ENCODE data around the gene USP17L30. TPM values are rescaled to one million over a fixed set of nuclear protein-coding genes. Genes with fewer than 3 reads are reported as not detected.
A peak's percentile ranks its signal among the peaks of the same experiment; 100 is the strongest.
"Not testable (repeated sequence)": the region's sequence is repeated elsewhere in the genome, so short reads cannot be mapped to it uniquely, and the experiment has no call there.

USP17L30 gene, protein sequence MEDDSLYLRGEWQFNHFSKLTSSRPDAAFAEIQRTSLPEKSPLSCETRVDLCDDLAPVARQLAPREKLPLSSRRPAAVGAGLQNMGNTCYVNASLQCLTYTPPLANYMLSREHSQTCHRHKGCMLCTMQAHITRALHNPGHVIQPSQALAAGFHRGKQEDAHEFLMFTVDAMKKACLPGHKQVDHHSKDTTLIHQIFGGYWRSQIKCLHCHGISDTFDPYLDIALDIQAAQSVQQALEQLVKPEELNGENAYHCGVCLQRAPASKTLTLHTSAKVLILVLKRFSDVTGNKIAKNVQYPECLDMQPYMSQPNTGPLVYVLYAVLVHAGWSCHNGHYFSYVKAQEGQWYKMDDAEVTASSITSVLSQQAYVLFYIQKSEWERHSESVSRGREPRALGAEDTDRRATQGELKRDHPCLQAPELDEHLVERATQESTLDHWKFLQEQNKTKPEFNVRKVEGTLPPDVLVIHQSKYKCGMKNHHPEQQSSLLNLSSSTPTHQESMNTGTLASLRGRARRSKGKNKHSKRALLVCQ
- not detected in 2 replicates for total RNA-seq (2014; rRNA removed; shearing (Covaris generic))

DNA sequence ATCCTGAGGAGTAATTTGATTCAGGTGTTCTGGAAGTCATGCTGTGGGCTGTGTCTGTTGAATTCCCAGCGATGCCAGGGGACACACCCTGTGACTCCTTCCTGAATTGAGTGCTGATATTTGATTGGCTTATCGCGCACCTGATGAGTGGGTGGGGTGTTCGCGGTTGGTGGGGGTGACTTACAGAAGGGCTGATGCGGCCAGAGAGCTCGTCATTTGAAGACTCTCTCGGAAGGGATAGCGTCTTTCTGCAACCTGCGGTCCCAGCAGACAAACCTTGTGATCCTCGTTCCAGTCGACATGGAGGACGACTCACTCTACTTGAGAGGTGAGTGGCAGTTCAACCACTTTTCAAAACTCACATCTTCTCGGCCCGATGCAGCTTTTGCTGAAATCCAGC lies at the start of gene USP17L30:
Gene USP17L30, plus strand, starts transcription at position 301 of the 400 bp plus-strand sequence. Its CDS starts 0 bp downstream, at position 301.
- not testable (repeated sequence) for DNase-seq; H3K36me3 ChIP-seq; H3K27ac ChIP-seq; H3K4me3 ChIP-seq; H3K27me3 ChIP-seq; H3K4me1 ChIP-seq; H3K9me3 ChIP-seq (replicated peaks)

DNA sequence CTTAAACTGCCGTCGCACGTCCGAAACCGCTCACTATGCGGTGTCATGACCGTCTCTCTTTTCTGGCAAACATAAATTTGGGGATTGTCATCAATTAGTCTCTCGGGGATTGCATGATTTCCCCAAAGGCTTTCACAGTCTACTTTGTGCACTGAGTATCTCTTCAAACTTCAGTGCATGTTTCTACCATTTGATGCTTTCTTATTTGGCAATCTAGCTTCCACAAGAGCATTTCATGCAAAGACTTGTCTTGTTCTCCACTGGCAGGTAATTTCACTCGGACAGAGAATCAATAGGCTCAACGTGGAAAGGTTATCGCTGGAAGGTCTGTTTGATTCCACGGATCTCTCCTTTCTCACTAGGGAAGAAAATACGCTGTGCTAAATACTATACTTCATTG lies 38.7 kb upstream of the USP17L30 start:
- H3K9me3 ChIP-seq (replicated peaks); H3K4me3 ChIP-seq; H3K27me3 ChIP-seq; H3K27ac ChIP-seq; H3K36me3 ChIP-seq; DNase-seq; H3K4me1 ChIP-seq: not testable (repeated sequence)

DNA sequence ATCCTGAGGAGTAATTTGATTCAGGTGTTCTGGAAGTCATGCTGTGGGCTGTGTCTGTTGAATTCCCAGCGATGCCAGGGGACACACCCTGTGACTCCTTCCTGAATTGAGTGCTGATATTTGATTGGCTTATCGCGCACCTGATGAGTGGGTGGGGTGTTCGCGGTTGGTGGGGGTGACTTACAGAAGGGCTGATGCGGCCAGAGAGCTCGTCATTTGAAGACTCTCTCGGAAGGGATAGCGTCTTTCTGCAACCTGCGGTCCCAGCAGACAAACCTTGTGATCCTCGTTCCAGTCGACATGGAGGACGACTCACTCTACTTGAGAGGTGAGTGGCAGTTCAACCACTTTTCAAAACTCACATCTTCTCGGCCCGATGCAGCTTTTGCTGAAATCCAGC lies 38.1 kb upstream of the USP17L30 start, which contains the start of gene USP17L24:
Gene USP17L24, plus strand, starts transcription at position 301 of the 400 bp plus-strand sequence. Its CDS starts 0 bp downstream, at position 301.
- H3K27ac ChIP-seq; H3K9me3 ChIP-seq (replicated peaks); H3K4me3 ChIP-seq; H3K4me1 ChIP-seq; H3K36me3 ChIP-seq; DNase-seq; H3K27me3 ChIP-seq: not testable (repeated sequence)

DNA sequence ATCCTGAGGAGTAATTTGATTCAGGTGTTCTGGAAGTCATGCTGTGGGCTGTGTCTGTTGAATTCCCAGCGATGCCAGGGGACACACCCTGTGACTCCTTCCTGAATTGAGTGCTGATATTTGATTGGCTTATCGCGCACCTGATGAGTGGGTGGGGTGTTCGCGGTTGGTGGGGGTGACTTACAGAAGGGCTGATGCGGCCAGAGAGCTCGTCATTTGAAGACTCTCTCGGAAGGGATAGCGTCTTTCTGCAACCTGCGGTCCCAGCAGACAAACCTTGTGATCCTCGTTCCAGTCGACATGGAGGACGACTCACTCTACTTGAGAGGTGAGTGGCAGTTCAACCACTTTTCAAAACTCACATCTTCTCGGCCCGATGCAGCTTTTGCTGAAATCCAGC lies 33.3 kb upstream of the USP17L30 start, which contains the start of gene USP17L25:
Gene USP17L25, plus strand, starts transcription at position 301 of the 400 bp plus-strand sequence. Its CDS starts 0 bp downstream, at position 301.
- H3K9me3 ChIP-seq (replicated peaks); DNase-seq; H3K27ac ChIP-seq; H3K36me3 ChIP-seq; H3K4me1 ChIP-seq; H3K4me3 ChIP-seq; H3K27me3 ChIP-seq: not testable (repeated sequence)

DNA sequence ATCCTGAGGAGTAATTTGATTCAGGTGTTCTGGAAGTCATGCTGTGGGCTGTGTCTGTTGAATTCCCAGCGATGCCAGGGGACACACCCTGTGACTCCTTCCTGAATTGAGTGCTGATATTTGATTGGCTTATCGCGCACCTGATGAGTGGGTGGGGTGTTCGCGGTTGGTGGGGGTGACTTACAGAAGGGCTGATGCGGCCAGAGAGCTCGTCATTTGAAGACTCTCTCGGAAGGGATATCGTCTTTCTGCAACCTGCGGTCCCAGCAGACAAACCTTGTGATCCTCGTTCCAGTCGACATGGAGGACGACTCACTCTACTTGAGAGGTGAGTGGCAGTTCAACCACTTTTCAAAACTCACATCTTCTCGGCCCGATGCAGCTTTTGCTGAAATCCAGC lies 28.6 kb upstream of the USP17L30 start, which contains the start of gene USP17L26:
Gene USP17L26, plus strand, starts transcription at position 301 of the 400 bp plus-strand sequence. Its CDS starts 0 bp downstream, at position 301.
- not testable (repeated sequence) for H3K4me3 ChIP-seq; H3K27me3 ChIP-seq; H3K36me3 ChIP-seq; H3K9me3 ChIP-seq (replicated peaks); H3K4me1 ChIP-seq; DNase-seq; H3K27ac ChIP-seq

DNA sequence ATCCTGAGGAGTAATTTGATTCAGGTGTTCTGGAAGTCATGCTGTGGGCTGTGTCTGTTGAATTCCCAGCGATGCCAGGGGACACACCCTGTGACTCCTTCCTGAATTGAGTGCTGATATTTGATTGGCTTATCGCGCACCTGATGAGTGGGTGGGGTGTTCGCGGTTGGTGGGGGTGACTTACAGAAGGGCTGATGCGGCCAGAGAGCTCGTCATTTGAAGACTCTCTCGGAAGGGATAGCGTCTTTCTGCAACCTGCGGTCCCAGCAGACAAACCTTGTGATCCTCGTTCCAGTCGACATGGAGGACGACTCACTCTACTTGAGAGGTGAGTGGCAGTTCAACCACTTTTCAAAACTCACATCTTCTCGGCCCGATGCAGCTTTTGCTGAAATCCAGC lies 23.8 kb upstream of the USP17L30 start, which contains the start of gene USP17L5:
Gene USP17L5, plus strand, starts transcription at position 301 of the 400 bp plus-strand sequence. Its CDS starts 0 bp downstream, at position 301.
- H3K9me3 ChIP-seq (replicated peaks); H3K36me3 ChIP-seq; H3K27ac ChIP-seq; H3K27me3 ChIP-seq; DNase-seq; H3K4me3 ChIP-seq; H3K4me1 ChIP-seq: not testable (repeated sequence)

DNA sequence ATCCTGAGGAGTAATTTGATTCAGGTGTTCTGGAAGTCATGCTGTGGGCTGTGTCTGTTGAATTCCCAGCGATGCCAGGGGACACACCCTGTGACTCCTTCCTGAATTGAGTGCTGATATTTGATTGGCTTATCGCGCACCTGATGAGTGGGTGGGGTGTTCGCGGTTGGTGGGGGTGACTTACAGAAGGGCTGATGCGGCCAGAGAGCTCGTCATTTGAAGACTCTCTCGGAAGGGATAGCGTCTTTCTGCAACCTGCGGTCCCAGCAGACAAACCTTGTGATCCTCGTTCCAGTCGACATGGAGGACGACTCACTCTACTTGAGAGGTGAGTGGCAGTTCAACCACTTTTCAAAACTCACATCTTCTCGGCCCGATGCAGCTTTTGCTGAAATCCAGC lies 19.1 kb upstream of the USP17L30 start, which contains the start of gene USP17L27:
Gene USP17L27, plus strand, starts transcription at position 301 of the 400 bp plus-strand sequence. Its CDS starts 0 bp downstream, at position 301.
- not testable (repeated sequence) for H3K27me3 ChIP-seq; H3K27ac ChIP-seq; H3K36me3 ChIP-seq; DNase-seq; H3K9me3 ChIP-seq (replicated peaks); H3K4me1 ChIP-seq; H3K4me3 ChIP-seq

DNA sequence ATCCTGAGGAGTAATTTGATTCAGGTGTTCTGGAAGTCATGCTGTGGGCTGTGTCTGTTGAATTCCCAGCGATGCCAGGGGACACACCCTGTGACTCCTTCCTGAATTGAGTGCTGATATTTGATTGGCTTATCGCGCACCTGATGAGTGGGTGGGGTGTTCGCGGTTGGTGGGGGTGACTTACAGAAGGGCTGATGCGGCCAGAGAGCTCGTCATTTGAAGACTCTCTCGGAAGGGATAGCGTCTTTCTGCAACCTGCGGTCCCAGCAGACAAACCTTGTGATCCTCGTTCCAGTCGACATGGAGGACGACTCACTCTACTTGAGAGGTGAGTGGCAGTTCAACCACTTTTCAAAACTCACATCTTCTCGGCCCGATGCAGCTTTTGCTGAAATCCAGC lies 14.3 kb upstream of the USP17L30 start, which contains the start of gene USP17L28:
Gene USP17L28, plus strand, starts transcription at position 301 of the 400 bp plus-strand sequence. Its CDS starts 0 bp downstream, at position 301.
- H3K27me3 ChIP-seq; H3K4me3 ChIP-seq; DNase-seq; H3K36me3 ChIP-seq; H3K4me1 ChIP-seq; H3K27ac ChIP-seq; H3K9me3 ChIP-seq (replicated peaks): not testable (repeated sequence)

DNA sequence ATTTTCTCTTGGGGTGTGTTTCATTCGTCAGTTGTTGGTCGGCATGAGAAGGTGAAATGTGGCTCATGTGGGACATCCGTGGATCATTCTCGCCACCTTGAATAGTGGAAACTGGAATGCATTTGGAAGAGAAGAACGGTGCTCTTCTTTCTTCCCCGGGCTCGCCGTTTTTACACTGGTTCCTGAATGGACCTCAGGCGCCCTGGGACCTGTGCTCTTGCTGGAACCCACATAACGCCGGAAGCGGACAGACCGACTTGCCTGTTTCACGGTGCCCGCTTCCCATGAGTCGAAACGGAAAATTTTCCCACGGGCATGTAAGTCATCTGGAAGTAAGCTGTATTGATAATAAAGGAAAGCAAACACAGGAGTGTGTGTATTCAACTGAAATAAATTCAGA lies 12.1 kb upstream of the USP17L30 start:
- not testable (repeated sequence) for DNase-seq; H3K36me3 ChIP-seq; H3K27ac ChIP-seq; H3K9me3 ChIP-seq (replicated peaks); H3K4me1 ChIP-seq; H3K4me3 ChIP-seq; H3K27me3 ChIP-seq

DNA sequence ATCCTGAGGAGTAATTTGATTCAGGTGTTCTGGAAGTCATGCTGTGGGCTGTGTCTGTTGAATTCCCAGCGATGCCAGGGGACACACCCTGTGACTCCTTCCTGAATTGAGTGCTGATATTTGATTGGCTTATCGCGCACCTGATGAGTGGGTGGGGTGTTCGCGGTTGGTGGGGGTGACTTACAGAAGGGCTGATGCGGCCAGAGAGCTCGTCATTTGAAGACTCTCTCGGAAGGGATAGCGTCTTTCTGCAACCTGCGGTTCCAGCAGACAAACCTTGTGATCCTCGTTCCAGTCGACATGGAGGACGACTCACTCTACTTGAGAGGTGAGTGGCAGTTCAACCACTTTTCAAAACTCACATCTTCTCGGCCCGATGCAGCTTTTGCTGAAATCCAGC lies 9.6 kb upstream of the USP17L30 start, which contains the start of gene USP17L29:
Gene USP17L29, plus strand, starts transcription at position 301 of the 400 bp plus-strand sequence. Its CDS starts 0 bp downstream, at position 301.
- not testable (repeated sequence) for H3K27me3 ChIP-seq; DNase-seq; H3K4me1 ChIP-seq; H3K9me3 ChIP-seq (replicated peaks); H3K27ac ChIP-seq; H3K4me3 ChIP-seq; H3K36me3 ChIP-seq

DNA sequence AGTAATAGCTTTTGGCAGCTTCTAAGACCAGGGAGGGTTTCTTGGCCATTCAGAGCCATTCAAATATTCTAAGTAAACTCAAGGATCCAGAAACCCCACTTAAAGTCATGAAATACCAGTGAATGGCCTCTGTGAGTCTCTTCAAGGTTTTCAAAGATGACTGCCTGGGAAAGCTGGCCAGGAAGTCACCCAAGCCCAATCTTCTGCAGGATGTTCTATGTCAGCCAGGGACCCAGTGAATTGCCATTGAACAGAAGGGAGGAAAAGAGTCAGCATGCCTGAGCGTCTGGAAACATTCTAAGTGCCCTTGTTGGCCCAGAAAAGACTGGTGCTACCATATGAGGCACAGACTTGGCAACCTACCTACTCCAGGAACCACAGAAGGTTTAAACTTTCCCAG lies 17.0 kb downstream of the USP17L30 start:
- H3K27ac ChIP-seq; H3K4me1 ChIP-seq; H3K9me3 ChIP-seq (replicated peaks); DNase-seq; H3K36me3 ChIP-seq; H3K27me3 ChIP-seq; H3K4me3 ChIP-seq: not testable (repeated sequence)

DNA sequence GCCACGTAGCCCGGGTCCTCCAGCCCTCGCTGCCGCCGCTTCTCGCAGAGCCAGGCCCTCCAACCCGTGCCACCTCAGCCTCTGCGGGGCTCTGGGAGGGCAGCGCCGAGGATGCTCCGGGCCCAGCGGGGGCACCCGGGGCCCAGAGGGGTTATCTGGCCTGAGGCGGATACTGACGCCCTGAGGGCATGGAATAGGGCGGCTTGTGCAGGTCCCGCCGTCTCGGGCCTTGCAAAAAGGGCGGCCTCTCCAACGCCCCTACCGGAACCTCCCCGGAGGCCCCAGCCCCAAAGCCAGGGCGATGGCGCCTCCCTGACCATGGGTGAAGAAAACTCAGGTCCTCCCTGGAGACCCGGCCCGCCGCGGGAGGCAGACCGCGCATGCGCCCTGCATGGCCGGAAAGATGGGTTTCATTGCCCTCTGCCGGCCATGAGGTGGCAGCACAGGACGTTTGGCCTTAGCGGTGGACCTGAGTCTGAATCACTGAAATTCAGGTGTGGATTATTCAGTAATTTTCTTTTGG lies 18.1 kb downstream of the USP17L30 start:
- not testable (repeated sequence) for H3K27ac ChIP-seq; H3K36me3 ChIP-seq; H3K9me3 ChIP-seq (replicated peaks); H3K27me3 ChIP-seq; H3K4me3 ChIP-seq; H3K4me1 ChIP-seq
- DNase-seq: peak in 1 of 2 experiments; percentile 24

DNA sequence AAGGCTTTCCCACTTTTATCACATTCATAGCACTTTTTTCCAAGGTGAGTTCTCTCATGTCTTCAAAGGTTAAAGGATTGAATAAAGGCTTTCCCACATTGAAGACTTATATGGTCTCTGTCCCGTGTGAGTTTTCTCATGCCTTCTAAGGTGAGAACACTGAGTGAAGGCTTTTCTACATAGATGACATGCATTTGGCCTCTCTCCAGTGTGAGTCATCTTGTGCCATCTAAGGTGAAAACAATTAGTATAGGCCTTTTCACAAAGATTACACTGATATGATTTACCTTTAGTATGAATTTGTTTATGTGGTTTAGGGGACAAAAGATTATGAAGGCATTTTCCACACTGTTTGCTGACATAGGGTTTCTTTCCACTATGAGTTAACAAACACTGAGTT lies 21.2 kb downstream of the USP17L30 start:
- H3K36me3 ChIP-seq: no peaks in the 10 kb centered on the region
- H3K4me1 ChIP-seq: no peaks in the 10 kb centered on the region
- no peak for DNase-seq
- H3K27me3 ChIP-seq: no peaks in the 10 kb centered on the region
- H3K4me3 ChIP-seq: no peak overlapping the region
- no peaks in the 10 kb centered on the region for H3K9me3 ChIP-seq (replicated peaks)
- no peak overlapping the region for H3K27ac ChIP-seq

DNA sequence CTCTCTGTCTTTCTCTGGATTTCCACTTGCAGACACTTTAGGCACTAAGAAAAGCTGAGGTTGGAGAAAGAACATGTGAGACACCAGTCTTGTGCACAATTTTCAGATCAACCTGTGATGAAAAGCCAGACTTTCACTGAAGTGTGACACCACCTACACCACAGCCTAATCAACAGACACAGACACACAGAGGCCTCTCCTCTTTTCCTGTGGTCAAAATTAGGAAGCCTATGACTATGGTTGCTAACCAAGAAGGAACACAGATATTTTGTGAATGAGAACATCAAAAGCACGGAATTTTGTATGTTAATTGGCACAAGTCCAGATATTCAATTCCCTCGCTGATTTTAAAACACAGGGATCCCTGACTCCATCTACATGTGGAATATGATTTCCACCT lies 26.1 kb downstream of the USP17L30 start:
- H3K27me3 ChIP-seq; H3K9me3 ChIP-seq (replicated peaks); H3K4me3 ChIP-seq; H3K27ac ChIP-seq; H3K4me1 ChIP-seq; H3K36me3 ChIP-seq; DNase-seq: not testable (repeated sequence)

DNA sequence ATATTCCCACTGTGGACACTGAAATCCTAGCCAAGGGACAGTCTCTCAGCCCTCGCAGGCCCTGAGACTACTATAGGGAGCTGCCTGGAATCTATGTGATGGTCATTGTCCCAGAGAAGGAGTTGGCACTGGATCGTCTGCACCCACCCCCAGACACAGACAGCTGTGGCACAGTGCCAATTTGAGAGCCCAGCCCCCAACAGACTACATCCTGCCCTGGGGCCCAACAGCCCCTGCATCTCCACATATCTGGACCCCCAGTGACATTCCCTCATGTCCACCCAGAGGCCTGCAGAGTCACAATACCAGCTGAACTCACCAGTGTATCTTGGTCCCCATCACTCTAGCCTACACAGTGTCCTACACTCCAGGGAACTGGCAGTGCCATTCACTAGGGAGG lies 42.8 kb downstream of the USP17L30 start:
- H3K36me3 ChIP-seq; DNase-seq; H3K27ac ChIP-seq; H3K4me3 ChIP-seq; H3K27me3 ChIP-seq; H3K4me1 ChIP-seq; H3K9me3 ChIP-seq (replicated peaks): not testable (repeated sequence)
